PC-9 (cell line): ENCODE results near the gene MEPE.

ENCODE experiments used
- EZH2 ChIP-seq: fragments of 200-600 bp; sonication (generic); IDR thresholded peaks from 2 replicates; pipeline ENCODE4 v1.8.0; 2017; ENCODE audit warnings: antibody characterized with exemption, low read depth
- TF ChIP-seq, protein P1 (sequence below): fragments of 200-600 bp; sonication (generic); conservative IDR thresholded peaks from 2 replicates; pipeline ENCODE4 v1.6.1; 2017; ENCODE audit warnings: mixed run types, antibody characterized with exemption, mild to moderate bottlenecking, moderate library complexity

DNA sequence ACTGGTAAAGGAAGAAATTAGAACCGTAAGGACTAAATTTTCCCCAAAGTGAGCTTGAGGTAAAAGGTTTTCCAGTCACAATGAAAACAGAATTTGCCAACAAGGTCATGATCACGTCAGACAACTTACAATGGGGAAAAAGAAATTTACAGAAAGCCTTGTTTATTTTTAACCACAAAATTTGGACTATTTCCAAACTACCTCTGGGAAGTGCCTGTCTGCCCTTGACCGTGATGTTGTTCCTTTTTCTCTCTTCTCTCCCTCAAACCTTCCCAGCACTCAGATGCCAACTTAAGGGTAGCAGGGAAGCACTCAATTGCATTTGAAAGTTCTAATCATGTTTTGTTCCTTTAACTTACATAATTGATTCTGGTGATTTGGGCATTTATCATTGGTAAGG is 32.5 kb downstream of the MEPE start:
- TF ChIP-seq, protein P1, sequence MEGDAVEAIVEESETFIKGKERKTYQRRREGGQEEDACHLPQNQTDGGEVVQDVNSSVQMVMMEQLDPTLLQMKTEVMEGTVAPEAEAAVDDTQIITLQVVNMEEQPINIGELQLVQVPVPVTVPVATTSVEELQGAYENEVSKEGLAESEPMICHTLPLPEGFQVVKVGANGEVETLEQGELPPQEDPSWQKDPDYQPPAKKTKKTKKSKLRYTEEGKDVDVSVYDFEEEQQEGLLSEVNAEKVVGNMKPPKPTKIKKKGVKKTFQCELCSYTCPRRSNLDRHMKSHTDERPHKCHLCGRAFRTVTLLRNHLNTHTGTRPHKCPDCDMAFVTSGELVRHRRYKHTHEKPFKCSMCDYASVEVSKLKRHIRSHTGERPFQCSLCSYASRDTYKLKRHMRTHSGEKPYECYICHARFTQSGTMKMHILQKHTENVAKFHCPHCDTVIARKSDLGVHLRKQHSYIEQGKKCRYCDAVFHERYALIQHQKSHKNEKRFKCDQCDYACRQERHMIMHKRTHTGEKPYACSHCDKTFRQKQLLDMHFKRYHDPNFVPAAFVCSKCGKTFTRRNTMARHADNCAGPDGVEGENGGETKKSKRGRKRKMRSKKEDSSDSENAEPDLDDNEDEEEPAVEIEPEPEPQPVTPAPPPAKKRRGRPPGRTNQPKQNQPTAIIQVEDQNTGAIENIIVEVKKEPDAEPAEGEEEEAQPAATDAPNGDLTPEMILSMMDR: no peak
- no peak for TF ChIP-seq EZH2
